GM19351 (cell line): ENCODE measurements around the gene AIPL1.

Experiments
- ATAC-seq: cut with Tn5 transposase; IDR thresholded peaks from one replicate; pipeline ENCODE4 v1.9.1; 2021; ENCODE audit warnings: mild to moderate bottlenecking, moderate library complexity; ENCODE audit not compliant: unreplicated experiment

Gene AIPL1

GRCh38 chr17:6467567-6467966 lies 32.6 kb upstream of the AIPL1 start:
- no peak for ATAC-seq

- ATAC-seq = no peak
These were observed 30.5 kb upstream of the AIPL1 start for GRCh38 chr17:6465206-6466003.

DNA sequence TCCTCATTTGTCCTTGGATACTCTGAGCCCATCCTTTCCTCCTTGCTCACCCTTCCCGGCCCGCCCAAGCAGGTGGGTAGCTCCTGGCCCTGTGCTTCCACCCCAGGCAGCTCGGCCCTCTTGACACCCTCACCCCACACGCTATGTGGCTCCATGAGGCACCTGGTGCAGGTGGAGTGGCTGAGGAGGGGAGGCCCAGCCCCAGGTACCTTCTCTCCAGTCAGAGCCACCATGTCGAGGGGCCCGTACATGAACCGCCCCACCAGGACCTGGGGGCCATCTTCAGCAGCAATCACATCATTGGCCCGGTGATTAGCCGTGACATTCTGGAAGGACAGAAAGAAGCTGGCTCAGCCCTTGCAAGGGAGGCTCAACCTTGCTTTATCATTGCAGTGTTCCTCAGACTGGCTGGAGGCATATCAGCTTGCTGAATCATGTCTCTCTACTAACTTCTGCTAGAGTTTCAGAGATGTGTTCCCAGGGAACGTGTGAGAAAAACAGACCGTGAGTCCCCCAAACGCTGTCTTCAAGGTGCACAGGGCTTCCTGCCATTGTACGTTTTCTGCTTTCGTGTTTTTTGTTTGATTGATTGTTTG lies 29.6 kb upstream of the AIPL1 start:
- no peak for ATAC-seq

DNA sequence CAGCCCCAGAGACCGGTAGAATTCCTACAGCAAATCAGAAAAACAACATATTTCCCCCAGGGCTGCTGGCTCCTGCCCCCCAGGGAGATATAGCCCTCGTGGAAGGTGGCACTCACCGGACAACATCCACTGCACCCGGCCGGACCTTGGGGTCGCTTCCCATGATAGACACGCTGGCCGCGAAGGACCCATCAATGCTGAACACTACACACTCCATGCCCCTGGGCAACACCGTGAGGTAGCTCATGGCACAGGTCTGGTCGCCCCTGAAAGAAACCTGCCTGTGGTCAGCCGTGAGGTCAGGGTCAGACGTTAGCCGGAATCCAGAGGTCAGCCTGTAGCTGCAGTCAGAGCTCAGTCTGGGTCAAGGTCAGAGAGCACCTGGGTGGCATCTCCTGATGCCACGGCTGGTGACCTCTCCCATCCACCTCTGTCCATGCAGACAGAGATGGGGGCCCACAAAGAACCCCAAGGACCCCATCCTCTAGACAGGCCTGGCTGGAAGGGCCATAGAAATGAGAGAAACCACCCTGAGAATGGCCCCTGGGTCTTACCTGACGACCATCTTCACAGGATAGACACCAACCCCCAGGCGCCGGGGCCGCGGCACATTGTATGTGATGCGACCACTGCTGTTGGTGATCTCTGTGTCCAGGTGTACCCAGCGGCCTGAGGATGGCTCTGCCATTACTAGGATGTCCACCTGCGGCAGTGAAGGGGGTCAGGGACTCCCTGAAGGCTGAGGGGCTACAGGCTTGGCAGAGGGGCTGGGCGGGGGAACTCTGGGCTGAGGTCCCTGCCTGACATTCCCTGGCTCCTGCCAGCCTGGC lies 28.9 kb upstream of the AIPL1 start:
- ATAC-seq = no peak

GRCh38 chr17:6462692-6463091 lies 27.8 kb upstream of the AIPL1 start:
- no peak for ATAC-seq

DNA sequence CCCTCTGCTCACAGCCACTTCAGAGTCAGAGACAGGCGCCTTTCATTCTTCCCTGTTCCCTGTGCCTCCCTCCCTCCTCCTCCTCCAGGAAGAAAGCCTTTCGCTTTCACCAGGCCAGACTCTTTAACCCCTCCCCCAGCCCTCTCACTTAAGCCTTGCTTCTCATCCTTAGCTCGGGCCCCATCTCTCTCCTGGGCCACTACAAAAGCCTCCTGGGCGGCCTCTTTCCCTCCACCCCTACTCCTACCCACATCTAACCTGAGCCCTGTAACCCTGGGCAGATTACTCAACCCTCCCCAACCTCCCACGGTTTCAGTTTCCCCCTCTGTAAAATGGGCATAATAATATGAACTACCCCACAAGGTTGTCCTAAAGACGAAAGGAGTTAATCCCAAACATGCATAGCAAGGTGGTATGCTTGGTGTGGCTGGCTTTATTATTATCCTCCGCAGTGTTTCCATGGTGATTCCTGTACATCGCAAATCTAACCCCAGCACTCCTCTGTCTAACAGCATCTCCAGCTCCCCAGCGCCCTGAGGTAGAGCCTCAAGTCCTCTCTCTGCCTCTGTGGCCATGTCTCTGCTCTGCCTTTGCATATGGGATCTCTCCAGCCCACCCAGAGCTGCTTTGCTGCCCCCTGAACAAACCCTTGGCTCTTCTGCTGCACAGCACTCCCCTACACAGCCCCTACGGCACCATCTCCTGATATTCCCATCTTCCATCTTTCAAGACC lies 27.0 kb upstream of the AIPL1 start:
- no peak for ATAC-seq

- no peak for ATAC-seq
These were observed 26.3 kb upstream of the AIPL1 start for GRCh38 chr17:6461246-6461645.

- ATAC-seq = no peak
These were observed 25.7 kb upstream of the AIPL1 start for GRCh38 chr17:6460531-6461161.

GRCh38 chr17:6458460-6458950 lies 23.6 kb upstream of the AIPL1 start:
- no peak for ATAC-seq

- ATAC-seq = no peak
These were observed 23.0 kb upstream of the AIPL1 start for GRCh38 chr17:6457688-6458459.

DNA sequence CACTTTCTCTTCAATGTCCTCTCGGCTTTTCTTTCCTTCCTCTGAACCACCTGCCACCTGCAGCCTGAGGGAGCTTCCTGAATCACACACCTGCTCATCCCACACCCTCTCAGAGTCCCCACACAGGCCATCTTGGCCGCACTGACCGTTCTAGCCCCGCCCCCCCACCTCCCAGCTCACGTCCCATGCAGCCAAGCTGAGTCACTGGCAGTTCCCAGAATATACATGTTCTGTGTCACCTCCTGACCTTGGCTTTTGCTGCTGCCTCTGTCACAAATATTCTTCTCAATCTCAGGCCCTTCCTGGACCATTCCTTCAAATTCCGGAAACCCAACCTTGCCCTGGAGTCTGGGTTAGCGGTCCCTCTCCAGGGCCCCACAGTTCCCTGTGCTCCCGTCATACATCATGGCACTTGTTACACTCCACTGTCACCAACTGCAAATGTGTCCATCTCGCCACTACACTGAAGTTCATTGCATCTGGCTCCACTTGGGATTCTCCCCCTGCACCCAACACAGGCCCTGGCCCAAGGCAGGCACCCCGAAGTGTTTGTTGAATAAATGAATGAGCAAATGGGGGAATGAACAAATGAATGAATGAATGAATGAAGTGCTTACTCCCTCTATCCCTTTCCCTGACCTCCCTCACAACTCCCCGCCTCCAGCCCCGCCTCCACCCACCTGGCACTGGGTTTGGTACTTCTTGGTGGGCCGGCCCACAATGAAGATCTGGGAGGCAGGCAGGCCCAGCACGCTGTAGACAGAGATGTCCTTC lies 22.2 kb upstream of the AIPL1 start:
- ATAC-seq = no peak

- no peak for ATAC-seq
These were observed 21.4 kb upstream of the AIPL1 start for GRCh38 chr17:6456321-6456720.

- no peak for ATAC-seq
These were observed 20.4 kb upstream of the AIPL1 start for GRCh38 chr17:6455321-6455705.

GRCh38 chr17:6454495-6455320 lies 19.8 kb upstream of the AIPL1 start:
- ATAC-seq = no peak

GRCh38 chr17:6453279-6454024 lies 18.5 kb upstream of the AIPL1 start:
- no peak for ATAC-seq

- no peak for ATAC-seq
These were observed 17.7 kb upstream of the AIPL1 start for GRCh38 chr17:6452471-6453266.
